ENCODE measurements around the gene MRPL34. TPM values are rescaled to one million over a fixed set of nuclear protein-coding genes. Genes with fewer than 3 reads are reported as not detected.

The MRPL34 gene
- total and polyA plus RNA-seq, 9 of the 15 experiments (the other 6 are each of a cell fraction or from before 2014, with no cell fraction given), result 11.5 to 256 (median 72.5) TPM

DNA sequence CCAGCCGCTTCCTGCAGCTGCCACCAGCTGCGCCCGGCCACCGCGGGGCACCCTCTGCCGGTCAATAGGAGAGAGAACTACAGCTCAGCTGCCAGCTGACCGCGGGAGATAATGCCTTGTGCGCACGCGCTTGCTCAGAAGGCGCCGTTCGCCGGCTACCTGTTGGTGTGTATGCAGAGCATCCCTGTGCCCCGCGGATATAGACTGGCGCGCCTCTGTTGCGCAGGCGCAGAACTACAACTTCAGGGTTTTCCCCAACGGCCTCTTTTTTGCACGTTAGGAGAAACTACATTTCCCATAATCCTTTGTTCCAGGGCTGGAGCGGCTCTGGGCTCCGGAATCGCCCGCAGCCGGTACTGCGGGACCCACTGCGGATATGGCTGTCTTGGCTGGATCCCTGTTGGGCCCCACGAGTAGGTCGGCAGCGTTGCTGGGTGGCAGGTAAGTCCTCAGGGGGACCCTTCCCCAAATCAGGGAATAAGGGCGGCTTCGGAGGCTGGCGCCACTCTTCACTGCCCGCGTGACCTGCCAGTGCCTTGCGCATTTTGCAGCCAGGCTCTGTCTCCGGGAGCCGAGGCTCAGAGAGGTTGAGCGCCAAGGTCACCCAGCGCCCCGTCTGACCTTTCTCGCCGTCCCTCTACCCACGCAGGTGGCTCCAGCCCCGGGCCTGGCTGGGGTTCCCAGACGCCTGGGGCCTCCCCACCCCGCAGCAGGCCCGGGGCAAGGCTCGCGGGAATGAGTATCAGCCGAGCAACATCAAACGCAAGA lies at the start of gene MRPL34 (continued):
- TF ChIP-seq CREB1 (IDR thresholded peaks at IDR 0.05), result peak; percentile 31
- peak; percentile 59 for TF ChIP-seq CREB1 (CRISPR knock-in tag; IDR thresholded peaks at IDR 0.05)
- TF ChIP-seq, protein P1, sequence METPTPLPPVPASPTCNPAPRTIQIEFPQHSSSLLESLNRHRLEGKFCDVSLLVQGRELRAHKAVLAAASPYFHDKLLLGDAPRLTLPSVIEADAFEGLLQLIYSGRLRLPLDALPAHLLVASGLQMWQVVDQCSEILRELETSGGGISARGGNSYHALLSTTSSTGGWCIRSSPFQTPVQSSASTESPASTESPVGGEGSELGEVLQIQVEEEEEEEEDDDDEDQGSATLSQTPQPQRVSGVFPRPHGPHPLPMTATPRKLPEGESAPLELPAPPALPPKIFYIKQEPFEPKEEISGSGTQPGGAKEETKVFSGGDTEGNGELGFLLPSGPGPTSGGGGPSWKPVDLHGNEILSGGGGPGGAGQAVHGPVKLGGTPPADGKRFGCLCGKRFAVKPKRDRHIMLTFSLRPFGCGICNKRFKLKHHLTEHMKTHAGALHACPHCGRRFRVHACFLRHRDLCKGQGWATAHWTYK (CRISPR knock-in tag; IDR thresholded peaks at IDR 0.05), result peak; percentile 55; the same call in 1 of the 2 replicates
- peak; percentile 78; the same call in 1 of the 2 replicates for TF ChIP-seq PHF8 (IDR thresholded peaks at IDR 0.05; ENCODE audit: borderline replicate concordance, low read length)
- TF ChIP-seq, protein P2, sequence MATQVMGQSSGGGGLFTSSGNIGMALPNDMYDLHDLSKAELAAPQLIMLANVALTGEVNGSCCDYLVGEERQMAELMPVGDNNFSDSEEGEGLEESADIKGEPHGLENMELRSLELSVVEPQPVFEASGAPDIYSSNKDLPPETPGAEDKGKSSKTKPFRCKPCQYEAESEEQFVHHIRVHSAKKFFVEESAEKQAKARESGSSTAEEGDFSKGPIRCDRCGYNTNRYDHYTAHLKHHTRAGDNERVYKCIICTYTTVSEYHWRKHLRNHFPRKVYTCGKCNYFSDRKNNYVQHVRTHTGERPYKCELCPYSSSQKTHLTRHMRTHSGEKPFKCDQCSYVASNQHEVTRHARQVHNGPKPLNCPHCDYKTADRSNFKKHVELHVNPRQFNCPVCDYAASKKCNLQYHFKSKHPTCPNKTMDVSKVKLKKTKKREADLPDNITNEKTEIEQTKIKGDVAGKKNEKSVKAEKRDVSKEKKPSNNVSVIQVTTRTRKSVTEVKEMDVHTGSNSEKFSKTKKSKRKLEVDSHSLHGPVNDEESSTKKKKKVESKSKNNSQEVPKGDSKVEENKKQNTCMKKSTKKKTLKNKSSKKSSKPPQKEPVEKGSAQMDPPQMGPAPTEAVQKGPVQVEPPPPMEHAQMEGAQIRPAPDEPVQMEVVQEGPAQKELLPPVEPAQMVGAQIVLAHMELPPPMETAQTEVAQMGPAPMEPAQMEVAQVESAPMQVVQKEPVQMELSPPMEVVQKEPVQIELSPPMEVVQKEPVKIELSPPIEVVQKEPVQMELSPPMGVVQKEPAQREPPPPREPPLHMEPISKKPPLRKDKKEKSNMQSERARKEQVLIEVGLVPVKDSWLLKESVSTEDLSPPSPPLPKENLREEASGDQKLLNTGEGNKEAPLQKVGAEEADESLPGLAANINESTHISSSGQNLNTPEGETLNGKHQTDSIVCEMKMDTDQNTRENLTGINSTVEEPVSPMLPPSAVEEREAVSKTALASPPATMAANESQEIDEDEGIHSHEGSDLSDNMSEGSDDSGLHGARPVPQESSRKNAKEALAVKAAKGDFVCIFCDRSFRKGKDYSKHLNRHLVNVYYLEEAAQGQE (IDR thresholded peaks at IDR 0.05; ENCODE audit: borderline replicate concordance), result peak; percentile 68; the same call in 1 of the 2 replicates
- TF ChIP-seq, protein P2 (CRISPR knock-in tag; IDR thresholded peaks at IDR 0.05; ENCODE audit: low read depth), result no peak; the same call in 1 of the 2 replicates
- TF ChIP-seq RCOR1 (IDR thresholded peaks at IDR 0.05; ENCODE audit: borderline replicate concordance in 1 of 2, low read depth in 2 of 2, low read length in 2 of 2), result peak in 1 of 2 experiments; percentile 82; a peak in 2 of 4 replicates
- TF ChIP-seq HDAC8 (tag; IDR thresholded peaks at IDR 0.05), result peak; percentile 39; the same call in 1 of the 2 replicates
- TF ChIP-seq KLF6 (CRISPR knock-in tag; IDR thresholded peaks at IDR 0.05; ENCODE audit: borderline replicate concordance), result no peak
- no peak for TF ChIP-seq ILF3 (IDR thresholded peaks at IDR 0.05; ENCODE audit: borderline replicate concordance)
- no peak for TF ChIP-seq SRSF9 (IDR thresholded peaks at IDR 0.05; ENCODE audit: borderline replicate concordance, low read depth, low read length)
- TF ChIP-seq, protein P3, sequence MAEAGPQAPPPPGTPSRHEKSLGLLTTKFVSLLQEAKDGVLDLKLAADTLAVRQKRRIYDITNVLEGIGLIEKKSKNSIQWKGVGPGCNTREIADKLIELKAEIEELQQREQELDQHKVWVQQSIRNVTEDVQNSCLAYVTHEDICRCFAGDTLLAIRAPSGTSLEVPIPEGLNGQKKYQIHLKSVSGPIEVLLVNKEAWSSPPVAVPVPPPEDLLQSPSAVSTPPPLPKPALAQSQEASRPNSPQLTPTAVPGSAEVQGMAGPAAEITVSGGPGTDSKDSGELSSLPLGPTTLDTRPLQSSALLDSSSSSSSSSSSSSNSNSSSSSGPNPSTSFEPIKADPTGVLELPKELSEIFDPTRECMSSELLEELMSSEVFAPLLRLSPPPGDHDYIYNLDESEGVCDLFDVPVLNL (CRISPR knock-in tag; IDR thresholded peaks at IDR 0.05; ENCODE audit: low read depth), result 0 out of 2 replicates have a peak, but pooled peaks have one; percentile 3
- TF ChIP-seq RHOXF2B (CRISPR knock-in tag; conservative IDR thresholded peaks at IDR 0.05), result no peak
- peak; percentile 65 to 78 for TF ChIP-seq FOXK2 (conservative IDR thresholded peaks at IDR 0.05 in 1 of 2, IDR thresholded peaks at IDR 0.05 in 1 of 2; ENCODE audit: low read depth in 2 of 2)
- peak; percentile 56 for TF ChIP-seq SMC3 (conservative IDR thresholded peaks at IDR 0.05; ENCODE audit: insufficient read depth, low read depth, low read length)

Measured in K562 (cell line).